ENCODE data around the gene SYT1. TPM values are rescaled to one million over a fixed set of nuclear protein-coding genes. Genes with fewer than 3 reads are reported as not detected.

Gene SYT1
- total and polyA plus RNA-seq, 2 donors (not counting 3 experiments of a cell fraction or from before 2014, with no cell fraction given) = 3.2 to 15.3 TPM

- H3K27me3 ChIP-seq (ENCODE audit: control insufficient read depth in 2 of 2, insufficient read depth in 2 of 2, low read length in 2 of 2) = no peaks in the 10 kb centered on the region
- no peak overlapping the region for H3K27ac ChIP-seq (ENCODE audit: insufficient read depth, low read depth, low read length)
- H3K79me2 ChIP-seq (ENCODE audit: control insufficient read depth, insufficient read depth, low read length) = no peaks in the 10 kb centered on the region
- no peaks in the 10 kb centered on the region for H3K9me3 ChIP-seq (replicated peaks; ENCODE audit: control insufficient read depth, insufficient read depth, low read length)
- H3K9ac ChIP-seq (replicated peaks; ENCODE audit: extremely low read depth, insufficient read depth, low read length) = no peak overlapping the region
- no peak overlapping the region for H2AFZ ChIP-seq (ENCODE audit: low read depth, low read length)
- DNase-seq (ENCODE audit: low read depth, low spot score) = peak; percentile 26
- H3K4me2 ChIP-seq (ENCODE audit: insufficient read depth, low read length) = no peak overlapping the region
- CTCF ChIA-PET = interaction anchor here (0.8 kb wide), 1 partner anchor 9 kb away, joined by 3 read pairs; no protein-coding TSS in a partner anchor
- no peaks in the 10 kb centered on the region for H4K20me1 ChIP-seq (replicated peaks; ENCODE audit: control insufficient read depth, extremely low read depth, insufficient read depth, low read length)
- no peak overlapping the region for H3K4me3 ChIP-seq (replicated peaks in 1 of 3; ENCODE audit: insufficient read depth in 1 of 3, low read depth in 1 of 3, low read length in 3 of 3)
- no peaks in the 10 kb centered on the region for H3K36me3 ChIP-seq (ENCODE audit: control insufficient read depth in 2 of 2, extremely low read depth in 1 of 2, insufficient read depth in 2 of 2, low read length in 2 of 2)
- intact Hi-C loops (cut with micrococcal nuclease) = no loop called here
- POLR2A ChIA-PET = no interaction called here
- H3K4me1 ChIP-seq (ENCODE audit: control insufficient read depth, extremely low read depth, insufficient read depth, low read length) = no peaks in the 10 kb centered on the region
- H3K9me1 ChIP-seq (replicated peaks; ENCODE audit: control insufficient read depth, extremely low read depth, insufficient read depth, low read length) = no peaks in the 10 kb centered on the region
- dilution Hi-C loops (cut with MboI; ENCODE audit: extremely low pct_ligation_motif_present, low sequenced_read_pairs) = no loop called here
- TF ChIP-seq CTCF (IDR thresholded peaks at IDR 0.05; ENCODE audit: extremely low read depth in 1 of 2, insufficient read depth in 1 of 2, low read depth in 1 of 2, low read length in 2 of 2) (no peak), EZH2 (IDR thresholded peaks at IDR 0.05; ENCODE audit: borderline replicate concordance, low read depth, low read length, severe bottlenecking) (no peak), FOS (IDR thresholded peaks at IDR 0.05; ENCODE audit: borderline replicate concordance, insufficient read depth, low read length) (no peak), GATA2 (IDR thresholded peaks at IDR 0.05; ENCODE audit: insufficient read depth, insufficient read length, low read depth, low read length) (no peak), POLR2A (IDR thresholded peaks at IDR 0.05; ENCODE audit: low read depth, low read length) (no peak), MAX (IDR thresholded peaks at IDR 0.05; ENCODE audit: insufficient read depth, insufficient read length) (no peak), MYC (IDR thresholded peaks at IDR 0.05; ENCODE audit: low read depth, low read length) (no peak)
- BruUV-seq (replicated peaks) = no TSS peak
- FAIRE-seq = no peak
Observed at GRCh38 chr12:79020106-79020505, 155.5 kb downstream of the SYT1 start.

Data from endothelial cell of umbilical vein (primary cell).